22Rv1 (cell line): Measurements from ENCODE around the gene GSG1L.

Experiments
- CTCF ChIP-seq: fragments of 450-650 bp; IDR thresholded peaks from 2 replicates; pipeline ENCODE4 v1.5.1; 2017; ENCODE audit warnings: mild to moderate bottlenecking
- ZFX ChIP-seq: fragments of 450-650 bp; IDR thresholded peaks from 2 replicates; pipeline ENCODE4 v1.6.1; 2017; ENCODE audit warnings: antibody characterized with exemption, borderline replicate concordance

- no peak for TF ChIP-seq CTCF
- no peak for TF ChIP-seq ZFX
Measured at GRCh38 chr16:27773344-27773743, 290.2 kb downstream of the GSG1L start.
